ENCODE results near the gene ZIC1. TPM values are rescaled to one million over a fixed set of nuclear protein-coding genes. Genes with fewer than 3 reads are reported as not detected.

ZIC1 gene
- total RNA-seq, 1 experiment from 2014 or later: not detected

DNA sequence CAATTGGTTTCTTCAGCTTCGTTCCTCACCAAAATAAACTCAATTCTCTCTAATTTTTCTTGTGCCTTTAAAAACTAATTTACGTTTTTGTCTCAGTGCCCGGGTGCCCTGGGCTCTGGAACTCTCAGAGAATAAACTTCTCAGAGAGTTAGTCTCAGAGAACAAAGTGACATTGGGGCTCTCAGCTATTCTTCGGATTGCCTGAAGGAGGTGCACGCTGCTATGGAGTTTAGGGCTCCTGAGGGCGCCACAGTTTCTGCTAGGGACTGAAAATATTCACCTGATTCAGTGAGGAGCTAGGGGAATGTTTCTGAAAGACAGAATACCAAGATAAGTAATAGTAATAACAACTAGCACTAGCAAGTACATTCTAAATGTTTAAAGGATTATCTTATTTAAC, 25.5 kb upstream of the ZIC1 start:
- ChIA-PET POLR2A (ENCODE audit: unreplicated experiment) (interaction anchor here (0.6 kb wide), 1 partner anchor 1171 kb away, joined by 8 read pairs; no protein-coding TSS in a partner anchor), CTCF (no interaction called here)
- BruUV-seq (replicated peaks): no TSS peak
- TF ChIP-seq, protein P1, sequence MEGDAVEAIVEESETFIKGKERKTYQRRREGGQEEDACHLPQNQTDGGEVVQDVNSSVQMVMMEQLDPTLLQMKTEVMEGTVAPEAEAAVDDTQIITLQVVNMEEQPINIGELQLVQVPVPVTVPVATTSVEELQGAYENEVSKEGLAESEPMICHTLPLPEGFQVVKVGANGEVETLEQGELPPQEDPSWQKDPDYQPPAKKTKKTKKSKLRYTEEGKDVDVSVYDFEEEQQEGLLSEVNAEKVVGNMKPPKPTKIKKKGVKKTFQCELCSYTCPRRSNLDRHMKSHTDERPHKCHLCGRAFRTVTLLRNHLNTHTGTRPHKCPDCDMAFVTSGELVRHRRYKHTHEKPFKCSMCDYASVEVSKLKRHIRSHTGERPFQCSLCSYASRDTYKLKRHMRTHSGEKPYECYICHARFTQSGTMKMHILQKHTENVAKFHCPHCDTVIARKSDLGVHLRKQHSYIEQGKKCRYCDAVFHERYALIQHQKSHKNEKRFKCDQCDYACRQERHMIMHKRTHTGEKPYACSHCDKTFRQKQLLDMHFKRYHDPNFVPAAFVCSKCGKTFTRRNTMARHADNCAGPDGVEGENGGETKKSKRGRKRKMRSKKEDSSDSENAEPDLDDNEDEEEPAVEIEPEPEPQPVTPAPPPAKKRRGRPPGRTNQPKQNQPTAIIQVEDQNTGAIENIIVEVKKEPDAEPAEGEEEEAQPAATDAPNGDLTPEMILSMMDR (conservative IDR thresholded peaks at IDR 0.05): no peak
- TF ChIP-seq EZH2 (IDR thresholded peaks at IDR 0.05; ENCODE audit: low read depth): no peak
- Histone ChIP-seq H3K4me1 (replicated peaks; ENCODE audit: insufficient read depth) (no peaks in the 10 kb centered on the region), H3K4me3 (no peak overlapping the region), H4K20me1 (ENCODE audit: insufficient read depth) (no peaks in the 10 kb centered on the region), H3K9me3 (ENCODE audit: insufficient read depth, low read depth) (no peaks in the 10 kb centered on the region), H3K9me2 (ENCODE audit: insufficient read depth) (no peaks in the 10 kb centered on the region), H3K79me2 (ENCODE audit: low read depth) (no peaks in the 10 kb centered on the region), H2AFZ (no peak overlapping the region), H3K4me2 (no peak overlapping the region), H3K27ac (no peak overlapping the region), H3K36me3 (ENCODE audit: low read depth) (no peaks in the 10 kb centered on the region), H3F3A (ENCODE audit: insufficient read depth, low read depth) (no peaks in the 10 kb centered on the region), H3K27me3 (ENCODE audit: insufficient read depth, low read depth) (no peaks in the 10 kb centered on the region)
- intact Hi-C loops (cut with micrococcal nuclease; ENCODE audit: unreplicated experiment): no loop called here
- DNase-seq: no peak

DNA sequence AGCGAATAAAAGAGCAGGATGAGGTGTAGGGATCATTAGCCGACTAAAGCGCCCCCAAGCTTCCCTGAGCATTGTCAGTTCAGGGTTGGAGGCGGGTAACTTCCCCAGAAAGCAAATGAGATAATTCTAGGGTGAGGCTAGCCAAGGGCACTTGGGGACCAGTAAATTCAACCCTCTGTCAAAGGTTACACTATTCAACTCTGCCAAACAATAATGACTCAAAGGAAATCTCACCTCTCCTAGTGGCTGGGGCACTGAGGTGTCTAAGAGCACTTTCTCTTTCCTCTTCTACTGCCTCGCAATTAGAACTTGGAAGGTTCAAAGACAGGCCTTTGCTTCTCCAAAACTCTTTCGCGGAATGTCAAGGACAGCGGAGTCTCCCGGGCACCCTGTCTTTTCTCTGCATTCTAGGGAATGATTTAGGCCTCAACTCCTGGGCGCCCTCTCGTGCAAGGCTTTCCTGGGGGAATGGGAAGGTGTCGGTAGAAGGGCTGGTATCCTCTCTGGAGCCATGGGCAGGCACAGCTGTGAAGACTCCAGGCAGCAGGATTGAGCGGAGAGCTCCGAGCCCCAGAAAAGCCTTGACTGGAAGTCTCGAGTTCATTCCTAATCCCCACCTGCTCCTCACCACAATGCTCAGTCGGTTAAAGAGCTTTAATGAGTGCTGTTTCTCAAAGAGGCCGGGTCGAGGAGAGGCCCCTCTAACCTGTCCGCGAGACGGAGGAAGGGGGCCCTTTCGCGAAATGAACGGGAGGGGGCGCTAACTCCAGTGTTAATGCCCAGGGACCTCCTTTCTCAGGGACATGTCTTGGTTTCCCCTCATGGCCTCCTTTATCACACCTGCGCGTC, 24.7 kb upstream of the ZIC1 start:
- no peak for DNase-seq
- Histone ChIP-seq H3K9me3 (ENCODE audit: insufficient read depth, low read depth) (no peaks in the 10 kb centered on the region), H3K4me1 (replicated peaks; ENCODE audit: insufficient read depth) (no peaks in the 10 kb centered on the region), H3F3A (ENCODE audit: insufficient read depth, low read depth) (no peaks in the 10 kb centered on the region), H3K27ac (no peak overlapping the region), H3K36me3 (ENCODE audit: low read depth) (no peaks in the 10 kb centered on the region), H4K20me1 (ENCODE audit: insufficient read depth) (no peaks in the 10 kb centered on the region), H3K4me2 (no peak overlapping the region), H2AFZ (no peak overlapping the region), H3K4me3 (no peak overlapping the region), H3K9me2 (ENCODE audit: insufficient read depth) (no peaks in the 10 kb centered on the region), H3K27me3 (ENCODE audit: insufficient read depth, low read depth) (no peaks in the 10 kb centered on the region), H3K79me2 (ENCODE audit: low read depth) (no peaks in the 10 kb centered on the region)
- intact Hi-C loops (cut with micrococcal nuclease; ENCODE audit: unreplicated experiment): no loop called here
- ChIA-PET POLR2A (ENCODE audit: unreplicated experiment) (no interaction called here), CTCF (no interaction called here)
- no TSS peak for BruUV-seq (replicated peaks)
- no peak for TF ChIP-seq EZH2 (IDR thresholded peaks at IDR 0.05; ENCODE audit: low read depth)
- TF ChIP-seq, protein P1 (conservative IDR thresholded peaks at IDR 0.05): no peak

DNA sequence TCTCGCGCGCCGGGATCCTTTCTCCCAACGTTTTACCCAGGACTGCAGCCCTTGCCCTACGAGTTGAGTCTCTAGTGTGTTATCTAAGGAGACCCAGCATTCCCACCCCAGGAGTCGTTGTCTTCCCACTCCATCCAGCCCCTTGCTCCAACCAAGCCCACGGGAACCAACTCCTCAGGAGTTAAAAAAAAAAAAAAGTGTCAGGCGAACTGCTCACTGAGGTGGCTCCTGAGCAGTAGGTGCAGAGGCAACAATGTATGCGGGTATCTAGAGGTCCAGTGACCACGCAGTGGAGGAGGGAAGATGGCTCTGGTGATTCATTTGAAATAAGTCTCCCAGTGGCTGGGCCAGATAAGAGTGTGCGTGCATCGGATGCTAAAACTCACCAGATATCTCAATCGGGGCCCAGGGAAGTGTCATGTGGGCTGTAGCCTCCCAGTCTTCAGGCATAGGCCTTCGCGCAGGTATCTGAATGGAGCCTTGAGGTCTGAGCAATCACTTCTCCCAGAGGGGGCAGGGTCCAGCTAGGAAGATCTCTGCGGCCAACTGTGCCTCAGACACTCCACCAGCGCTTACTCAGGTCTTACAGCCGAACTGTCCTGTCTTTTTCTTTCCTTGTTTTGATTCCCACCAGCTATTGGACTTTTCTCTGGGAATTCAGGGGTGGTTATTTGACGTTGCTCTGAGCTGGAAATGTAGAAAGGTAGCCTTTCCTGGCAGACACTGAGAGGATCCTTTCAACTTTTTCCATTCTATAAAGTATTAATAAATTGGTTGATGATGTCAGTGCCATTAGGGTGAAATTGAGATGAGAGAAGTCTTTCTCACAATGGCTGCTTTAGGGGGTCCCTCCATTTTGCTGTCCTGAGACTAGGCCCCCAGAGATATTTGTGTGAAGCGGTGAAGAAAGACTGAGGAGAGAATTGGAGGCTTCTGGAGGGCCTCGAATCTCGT, 23.8 kb upstream of the ZIC1 start:
- no TSS peak for BruUV-seq (replicated peaks)
- Histone ChIP-seq H3K27ac (no peak overlapping the region), H3F3A (ENCODE audit: insufficient read depth, low read depth) (no peaks in the 10 kb centered on the region), H3K9me2 (ENCODE audit: insufficient read depth) (no peaks in the 10 kb centered on the region), H3K9me3 (ENCODE audit: insufficient read depth, low read depth) (no peaks in the 10 kb centered on the region), H3K4me1 (replicated peaks; ENCODE audit: insufficient read depth) (no peaks in the 10 kb centered on the region), H2AFZ (no peak overlapping the region), H3K79me2 (ENCODE audit: low read depth) (no peaks in the 10 kb centered on the region), H3K4me2 (no peak overlapping the region), H3K27me3 (ENCODE audit: insufficient read depth, low read depth) (no peaks in the 10 kb centered on the region), H4K20me1 (ENCODE audit: insufficient read depth) (no peaks in the 10 kb centered on the region), H3K36me3 (ENCODE audit: low read depth) (no peaks in the 10 kb centered on the region), H3K4me3 (no peak overlapping the region)
- POLR2A ChIA-PET (ENCODE audit: unreplicated experiment): no interaction called here
- TF ChIP-seq, protein P1 (conservative IDR thresholded peaks at IDR 0.05): no peak
- no peak for TF ChIP-seq EZH2 (IDR thresholded peaks at IDR 0.05; ENCODE audit: low read depth)
- intact Hi-C loops (cut with micrococcal nuclease; ENCODE audit: unreplicated experiment): no loop called here
- no peak for DNase-seq
- CTCF ChIA-PET: no interaction called here

Measured in PC-9 (cell line).